ENCODE data around the gene MGAT1. TPM values are rescaled to one million over a fixed set of nuclear protein-coding genes. Genes with fewer than 3 reads are reported as not detected.

The MGAT1 gene
- total RNA-seq, 3 donors from 2014 or later = 89.8 to 117 (median 104) TPM

DNA sequence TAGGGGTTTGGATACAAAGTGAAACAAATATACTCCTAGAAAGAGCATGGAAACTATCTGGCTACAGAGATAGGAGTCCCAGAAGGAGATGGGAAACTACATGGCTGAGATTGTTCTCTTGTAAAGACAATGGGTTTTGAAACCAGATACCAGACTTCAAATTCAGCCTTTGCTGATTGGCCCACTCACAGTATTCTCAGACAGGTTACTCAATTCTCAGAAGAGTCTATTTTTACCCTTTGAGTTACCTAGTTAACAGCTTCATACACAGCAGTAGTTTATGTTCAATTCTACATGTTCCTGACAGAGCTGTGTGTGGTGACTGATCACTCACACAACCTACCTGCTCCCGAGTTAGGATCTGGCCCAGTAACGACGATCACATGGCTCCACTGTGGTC is 44.4 kb upstream of the MGAT1 start:
- ATAC-seq = no peak
- peaks cover 17% of the 10 kb centered on the region for H3K36me3 ChIP-seq (ENCODE audit: low read depth)
- no peak overlapping the region for H3K4me3 ChIP-seq
- intact Hi-C loops (cut with DNase I, micrococcal nuclease) = no loop called here
- no peaks in the 10 kb centered on the region for H3K4me1 ChIP-seq (ENCODE audit: low read depth)
- TF ChIP-seq, protein P1, sequence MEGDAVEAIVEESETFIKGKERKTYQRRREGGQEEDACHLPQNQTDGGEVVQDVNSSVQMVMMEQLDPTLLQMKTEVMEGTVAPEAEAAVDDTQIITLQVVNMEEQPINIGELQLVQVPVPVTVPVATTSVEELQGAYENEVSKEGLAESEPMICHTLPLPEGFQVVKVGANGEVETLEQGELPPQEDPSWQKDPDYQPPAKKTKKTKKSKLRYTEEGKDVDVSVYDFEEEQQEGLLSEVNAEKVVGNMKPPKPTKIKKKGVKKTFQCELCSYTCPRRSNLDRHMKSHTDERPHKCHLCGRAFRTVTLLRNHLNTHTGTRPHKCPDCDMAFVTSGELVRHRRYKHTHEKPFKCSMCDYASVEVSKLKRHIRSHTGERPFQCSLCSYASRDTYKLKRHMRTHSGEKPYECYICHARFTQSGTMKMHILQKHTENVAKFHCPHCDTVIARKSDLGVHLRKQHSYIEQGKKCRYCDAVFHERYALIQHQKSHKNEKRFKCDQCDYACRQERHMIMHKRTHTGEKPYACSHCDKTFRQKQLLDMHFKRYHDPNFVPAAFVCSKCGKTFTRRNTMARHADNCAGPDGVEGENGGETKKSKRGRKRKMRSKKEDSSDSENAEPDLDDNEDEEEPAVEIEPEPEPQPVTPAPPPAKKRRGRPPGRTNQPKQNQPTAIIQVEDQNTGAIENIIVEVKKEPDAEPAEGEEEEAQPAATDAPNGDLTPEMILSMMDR (IDR thresholded peaks at IDR 0.05) = no peak
- H3K9me3 ChIP-seq = peaks cover 35% of the 10 kb centered on the region
- DNase-seq = no peak

DNA sequence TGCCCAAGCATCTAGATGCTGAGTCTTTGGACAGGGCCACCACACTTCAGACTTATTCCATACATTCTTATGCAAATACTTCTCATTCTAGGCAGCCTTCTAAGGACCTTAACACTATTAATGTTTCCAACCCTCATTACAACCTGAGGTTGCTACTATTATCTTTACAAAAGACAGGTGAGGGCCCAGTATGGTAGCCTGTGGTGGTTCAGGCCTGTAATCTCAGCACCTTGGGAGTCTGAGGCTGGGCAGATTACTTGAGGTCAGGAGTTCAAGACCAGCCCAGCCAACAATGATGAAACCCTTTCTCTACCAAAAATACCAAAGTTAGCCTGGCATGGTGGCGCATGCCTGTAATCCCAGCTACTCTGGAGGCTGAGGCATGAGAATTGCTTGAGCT is 42.3 kb upstream of the MGAT1 start:
- intact Hi-C loops (cut with DNase I, micrococcal nuclease) = no loop called here
- TF ChIP-seq, protein P1 (IDR thresholded peaks at IDR 0.05) = no peak
- no peak for ATAC-seq
- DNase-seq = no peak
- no peak overlapping the region for H3K4me3 ChIP-seq
- no peaks in the 10 kb centered on the region for H3K4me1 ChIP-seq (ENCODE audit: low read depth)
- H3K9me3 ChIP-seq = peaks cover 19% of the 10 kb centered on the region
- H3K36me3 ChIP-seq (ENCODE audit: low read depth) = peaks cover 4% of the 10 kb centered on the region

DNA sequence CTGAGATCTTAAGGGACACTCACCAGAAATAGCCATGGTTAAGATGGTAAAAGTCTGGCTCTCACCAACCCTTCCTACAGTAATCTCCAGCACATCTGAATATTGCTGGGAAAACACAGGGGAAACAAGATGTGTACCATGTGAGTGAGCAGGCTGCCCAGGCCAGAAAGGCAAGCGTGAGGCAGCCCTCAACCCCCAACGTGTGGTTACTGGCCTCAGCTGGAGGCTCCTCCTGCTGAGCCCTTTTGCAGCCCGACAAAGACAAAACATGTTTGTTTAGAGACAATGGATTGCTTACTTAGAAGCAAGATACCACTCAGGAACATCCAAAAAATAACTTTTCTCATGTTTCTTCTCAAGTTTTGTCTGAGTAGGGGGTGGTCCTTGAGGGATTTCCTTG is 41.8 kb upstream of the MGAT1 start:
- H3K36me3 ChIP-seq (ENCODE audit: low read depth) = no peaks in the 10 kb centered on the region
- intact Hi-C loops (cut with DNase I, micrococcal nuclease) = no loop called here
- H3K4me1 ChIP-seq (ENCODE audit: low read depth) = no peaks in the 10 kb centered on the region
- no peak overlapping the region for H3K4me3 ChIP-seq
- no peak for DNase-seq
- no peak for ATAC-seq
- H3K9me3 ChIP-seq = peaks cover 15% of the 10 kb centered on the region
- TF ChIP-seq, protein P1 (IDR thresholded peaks at IDR 0.05) = no peak

DNA sequence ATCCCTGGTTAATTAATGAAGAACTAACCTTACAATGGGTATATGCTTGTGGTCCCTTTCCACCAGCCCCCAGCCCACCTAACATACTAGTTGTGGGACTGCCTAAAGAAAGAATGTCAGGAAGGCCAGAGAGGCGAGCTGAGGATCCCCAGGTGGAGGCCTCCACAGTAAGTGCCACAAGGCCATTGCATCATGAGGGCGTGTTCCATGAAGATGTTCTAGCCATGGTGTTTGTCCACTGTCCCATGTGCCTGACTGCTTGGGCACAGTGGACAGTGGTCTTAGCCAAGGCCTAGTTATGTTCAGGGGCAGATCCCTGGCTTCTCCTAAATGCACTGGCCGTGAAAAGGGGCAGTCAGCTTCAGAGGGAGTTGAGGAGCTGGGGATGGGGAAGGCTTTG is 37.3 kb upstream of the MGAT1 start:
- DNase-seq = no peak
- H3K4me1 ChIP-seq (ENCODE audit: low read depth) = no peaks in the 10 kb centered on the region
- intact Hi-C loops (cut with DNase I, micrococcal nuclease) = no loop called here
- TF ChIP-seq, protein P1 (IDR thresholded peaks at IDR 0.05) = no peak
- no peaks in the 10 kb centered on the region for H3K9me3 ChIP-seq
- ATAC-seq = no peak
- H3K36me3 ChIP-seq (ENCODE audit: low read depth) = no peaks in the 10 kb centered on the region
- H3K4me3 ChIP-seq = no peak overlapping the region

DNA sequence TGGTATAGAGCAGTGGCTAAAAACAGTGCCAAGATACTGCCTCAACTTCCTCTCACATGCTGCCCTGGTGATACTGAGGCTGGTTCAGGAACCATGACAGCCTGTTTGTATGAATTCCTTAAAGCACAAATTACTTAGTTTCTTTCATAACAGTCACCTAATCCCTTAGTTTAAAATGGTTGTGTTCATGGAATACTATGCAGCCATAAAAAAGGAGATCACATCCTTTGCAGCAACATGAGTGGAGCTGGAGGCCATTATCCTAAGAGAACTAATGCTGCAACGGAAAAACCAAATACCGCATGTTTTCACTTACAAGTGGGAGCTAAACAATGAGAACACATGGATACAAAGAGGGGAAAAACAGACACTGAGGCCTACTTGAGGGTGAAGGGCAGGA is 36.6 kb upstream of the MGAT1 start:
- intact Hi-C loops (cut with DNase I, micrococcal nuclease) = no loop called here
- TF ChIP-seq, protein P1 (IDR thresholded peaks at IDR 0.05) = no peak
- Histone ChIP-seq H3K36me3 (ENCODE audit: low read depth) (no peaks in the 10 kb centered on the region), H3K4me1 (ENCODE audit: low read depth) (no peaks in the 10 kb centered on the region), H3K9me3 (no peaks in the 10 kb centered on the region), H3K4me3 (no peak overlapping the region)
- ATAC-seq (no peak), DNase-seq (no peak)

DNA sequence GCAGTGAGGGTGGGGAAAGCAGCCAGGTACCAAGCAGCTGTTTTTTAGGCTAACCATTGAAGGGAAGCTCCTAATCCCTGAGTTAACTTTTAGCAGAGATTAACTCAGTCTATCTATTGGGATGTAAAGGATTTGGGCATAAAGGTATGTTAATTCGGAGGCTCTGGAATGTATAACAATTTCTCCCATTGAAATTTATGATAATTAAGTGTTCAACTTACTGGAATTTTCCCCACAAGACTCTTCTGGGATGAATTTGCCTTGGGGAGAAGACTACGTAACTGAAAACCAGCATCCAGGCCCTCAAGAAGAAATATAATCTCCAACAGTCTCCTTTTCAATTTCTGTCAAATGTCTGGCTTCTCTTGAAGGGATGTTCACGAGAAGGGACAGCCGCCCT is 34.9 kb upstream of the MGAT1 start:
- Histone ChIP-seq H3K36me3 (ENCODE audit: low read depth) (no peaks in the 10 kb centered on the region), H3K9me3 (no peaks in the 10 kb centered on the region)

More for the DNA sequence above, 34.9 kb upstream of the MGAT1 start:
- DNase-seq (no peak), ATAC-seq (no peak)
- TF ChIP-seq, protein P1 (IDR thresholded peaks at IDR 0.05) = no peak
- H3K4me1 ChIP-seq (ENCODE audit: low read depth) = peaks cover under 1% of the 10 kb centered on the region
- no peak overlapping the region for H3K4me3 ChIP-seq
- intact Hi-C loops (cut with DNase I, micrococcal nuclease) = no loop called here
